Measurements from ENCODE around the gene UBE2K.
"Not testable (repeated sequence)": the region's sequence is repeated elsewhere in the genome, so short reads cannot be mapped to it uniquely, and the experiment has no call there.

Gene UBE2K

DNA sequence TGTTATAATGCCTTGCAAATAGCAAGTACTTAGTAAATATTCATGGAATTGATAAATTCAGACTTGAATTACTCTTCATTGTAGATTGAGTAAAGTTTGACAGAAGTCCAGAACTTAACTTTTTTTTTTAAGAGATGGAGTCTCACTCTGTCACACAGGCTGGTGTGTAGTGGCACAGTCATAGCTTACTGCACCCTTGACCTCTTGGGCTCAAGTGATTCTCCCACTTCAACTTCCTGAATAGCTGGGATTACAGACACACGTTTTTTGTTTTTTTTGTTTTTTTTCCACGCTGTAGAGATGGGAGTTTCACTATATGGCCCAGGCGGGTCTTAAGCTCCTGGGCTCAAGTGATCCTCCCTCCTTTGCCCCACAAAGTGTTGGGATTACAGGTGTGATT, 32.1 kb downstream of the UBE2K start:
- DNase-seq (ENCODE audit: low read depth) = no peak

GRCh38 chr4:39731908-39732307, 34.0 kb downstream of the UBE2K start:
- no peak for DNase-seq (ENCODE audit: low read depth)

GRCh38 chr4:39732728-39733127, 34.8 kb downstream of the UBE2K start:
- DNase-seq (ENCODE audit: low read depth) = peak; percentile 19

DNA sequence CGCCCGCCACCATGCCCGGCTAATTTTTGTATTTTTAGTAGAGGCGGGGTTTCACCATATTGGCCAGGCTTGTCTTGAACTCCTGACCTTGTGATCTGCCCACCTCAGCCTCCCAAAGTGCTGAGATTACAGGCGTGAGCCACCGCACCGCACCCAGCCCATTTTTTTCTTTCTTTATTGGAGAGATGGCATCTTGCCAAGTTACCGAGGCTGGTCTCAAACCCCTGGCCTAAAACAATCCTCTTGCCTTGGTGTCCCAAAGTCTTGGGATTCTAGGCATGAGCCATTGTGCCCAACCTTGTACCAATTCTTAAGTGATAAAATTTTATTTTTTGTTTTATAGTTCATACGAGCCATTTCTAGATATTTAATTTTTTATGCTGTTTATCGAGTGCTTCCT, 41.7 kb downstream of the UBE2K start:
- not testable (repeated sequence) for DNase-seq (ENCODE audit: low read depth)

DNA sequence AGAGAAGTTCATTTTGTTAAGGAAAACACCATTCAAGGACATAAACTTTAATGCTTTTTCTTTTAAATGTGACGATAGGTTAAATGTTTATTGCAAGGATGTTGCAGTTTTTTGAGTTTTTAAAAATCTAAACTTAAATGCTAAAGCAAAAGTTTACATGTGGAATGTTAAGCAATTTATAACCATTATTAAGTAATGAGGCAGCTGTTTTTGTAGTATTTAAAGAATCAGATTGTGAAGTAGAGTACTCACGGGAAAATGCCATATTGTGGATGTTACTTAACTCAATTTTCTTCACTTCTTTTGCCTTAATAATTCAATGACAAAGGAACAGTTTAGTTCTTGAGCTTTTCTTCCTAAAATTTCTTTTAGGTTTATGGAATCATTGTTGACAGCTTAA, 43.5 kb downstream of the UBE2K start:
- DNase-seq (ENCODE audit: low read depth) = no peak

DNA sequence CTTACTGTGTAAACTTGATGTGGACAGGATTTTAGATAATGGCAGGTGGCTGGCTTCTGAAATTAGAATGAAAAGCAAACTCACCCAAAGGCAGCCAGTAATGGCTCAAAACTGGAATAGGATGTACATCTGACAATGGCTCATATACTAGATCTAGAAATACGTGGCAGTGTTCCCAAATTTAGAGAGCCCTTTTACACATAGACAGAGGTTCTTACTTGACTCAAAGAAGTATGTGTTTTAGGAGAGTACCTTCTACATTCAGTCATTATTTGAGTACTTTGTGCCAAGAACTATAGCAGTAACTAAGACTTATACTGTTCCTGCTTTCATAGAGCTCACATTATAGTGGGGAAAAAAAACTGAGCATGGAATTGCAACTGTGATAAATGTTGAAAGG, 48.0 kb downstream of the UBE2K start:
- no peak for DNase-seq (ENCODE audit: low read depth)

DNA sequence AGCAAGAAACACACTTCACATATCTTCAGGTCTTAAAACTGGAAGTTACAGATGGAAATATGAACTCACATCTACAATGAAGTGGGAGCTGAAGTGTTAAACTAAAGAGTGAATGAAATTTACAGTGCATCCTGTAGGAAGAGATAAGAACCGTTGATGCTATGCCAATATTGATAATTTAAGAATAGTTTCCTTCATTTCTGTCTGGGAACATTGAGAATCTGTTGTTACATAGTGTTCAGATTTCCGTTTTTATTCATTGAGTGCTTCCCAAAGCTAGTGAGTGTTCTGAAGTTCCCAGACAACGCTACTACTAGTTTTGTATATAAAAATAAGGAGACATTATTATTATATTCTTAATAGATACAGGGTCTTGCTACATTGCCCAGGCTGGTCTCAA, 52.3 kb downstream of the UBE2K start:
- no peak for DNase-seq (ENCODE audit: low read depth)

GRCh38 chr4:39754309-39754708, 56.4 kb downstream of the UBE2K start:
- no peak for DNase-seq (ENCODE audit: low read depth)

DNA sequence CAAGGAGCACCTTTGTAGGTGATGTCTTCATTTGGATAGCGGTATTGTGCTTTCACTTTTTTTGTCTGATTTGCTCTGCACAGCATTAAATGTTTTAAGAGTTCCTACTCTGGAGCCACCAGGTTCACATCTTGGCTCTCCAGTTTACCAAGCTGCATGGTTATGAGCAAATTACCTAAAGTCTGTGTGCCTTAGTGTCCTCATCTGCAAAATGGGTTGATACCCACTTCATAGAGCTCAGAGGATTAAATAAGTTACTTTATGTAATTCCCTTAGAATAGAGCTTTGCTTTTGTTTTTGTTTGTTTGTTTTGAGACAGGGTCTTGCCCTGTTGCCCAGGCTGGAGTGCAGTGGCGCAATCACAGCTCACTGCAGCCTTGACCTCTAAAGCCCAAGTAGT, 58.2 kb downstream of the UBE2K start:
- no peak for DNase-seq (ENCODE audit: low read depth)

- DNase-seq (ENCODE audit: low read depth) = no peak
These were observed 60.2 kb downstream of the UBE2K start for GRCh38 chr4:39758176-39758575.

DNA sequence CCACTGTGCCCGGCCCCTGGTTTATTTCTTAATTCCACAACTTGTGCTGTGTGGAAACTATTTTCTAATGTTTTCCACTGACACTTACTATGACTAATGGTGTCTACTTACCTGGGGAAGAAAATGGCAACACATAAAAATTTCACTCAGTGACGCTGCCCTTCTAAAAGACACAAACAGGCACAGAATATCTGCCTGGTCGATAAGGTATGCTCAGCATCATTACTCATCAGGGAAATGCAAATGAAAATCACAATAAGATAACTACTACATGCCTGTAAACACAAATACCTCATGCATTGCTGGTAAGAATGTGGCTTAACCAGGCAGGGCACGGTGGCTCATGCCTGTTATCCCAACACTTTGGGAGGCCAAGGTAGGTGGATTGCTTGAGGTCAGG, 61.6 kb downstream of the UBE2K start:
- DNase-seq (ENCODE audit: low read depth) = no peak

- no peak for DNase-seq (ENCODE audit: low read depth)
These were observed 63.2 kb downstream of the UBE2K start for GRCh38 chr4:39761005-39761667.

DNA sequence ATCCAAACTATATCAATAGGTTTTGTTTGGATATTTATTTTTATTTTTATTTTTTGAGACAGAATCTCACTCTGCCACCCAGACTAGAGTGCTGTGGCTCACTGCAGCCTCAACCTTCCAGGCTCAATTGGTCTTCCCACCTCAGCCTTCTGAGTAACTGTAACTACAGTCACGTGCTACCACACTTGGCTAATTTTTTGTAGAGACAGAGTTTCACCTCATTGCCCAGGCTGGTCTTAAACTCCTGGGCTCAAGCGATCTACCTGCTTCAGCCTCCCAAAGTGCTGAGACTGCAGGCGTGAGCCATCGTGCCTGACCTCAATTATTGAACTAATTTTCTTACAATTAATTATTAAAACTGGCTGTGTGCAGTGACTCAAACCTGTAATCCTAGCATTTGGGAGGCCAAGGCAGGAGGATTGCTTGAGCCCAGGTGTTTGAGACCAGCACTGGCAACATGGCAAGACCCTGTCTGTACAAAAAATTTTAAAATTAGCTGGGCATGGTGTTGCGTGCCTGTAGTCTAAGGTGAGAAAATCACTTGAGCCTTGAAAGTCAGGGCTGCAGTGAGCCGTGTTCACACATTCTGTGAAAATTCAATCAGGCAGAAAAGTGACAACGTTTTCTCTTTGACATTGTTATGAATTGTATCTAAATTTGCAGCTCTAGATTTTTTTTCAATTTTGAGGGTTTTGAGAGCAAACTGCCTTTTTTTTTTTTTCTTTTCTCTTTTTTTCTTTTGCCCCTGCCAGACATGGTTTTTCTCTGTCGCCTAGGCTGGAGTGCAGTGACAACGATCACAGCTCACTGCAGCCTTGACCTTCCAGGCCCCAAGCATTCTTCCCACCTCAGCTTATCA, 66.0 kb downstream of the UBE2K start:
- DNase-seq (ENCODE audit: low read depth) = no peak

- DNase-seq (ENCODE audit: low read depth) = no peak
These were observed 72.1 kb downstream of the UBE2K start for GRCh38 chr4:39770005-39770404.

DNA sequence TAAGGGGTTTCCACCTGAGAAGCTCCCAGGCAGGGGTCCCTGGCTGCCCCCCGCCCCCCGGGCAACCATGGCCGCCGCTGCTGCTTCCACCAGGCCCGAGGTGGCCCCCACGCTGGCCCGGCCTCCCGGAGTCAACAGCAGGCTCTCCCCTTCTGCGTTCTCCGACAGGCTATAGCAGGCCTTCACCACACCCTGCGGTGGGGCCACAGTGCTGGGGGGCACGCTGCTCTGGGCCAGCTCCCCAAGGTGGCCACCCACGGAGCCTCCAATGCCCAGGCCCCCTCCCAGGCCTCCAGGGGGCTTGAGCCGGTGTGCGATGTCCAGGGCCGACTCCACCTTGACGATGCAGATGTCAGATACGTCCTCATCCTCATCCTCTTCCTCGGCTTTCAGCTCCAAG, 72.5 kb downstream of the UBE2K start:
- no peak for DNase-seq (ENCODE audit: low read depth)

- no peak for DNase-seq (ENCODE audit: low read depth)
These were observed 73.2 kb downstream of the UBE2K start for GRCh38 chr4:39770969-39771724.

DNA sequence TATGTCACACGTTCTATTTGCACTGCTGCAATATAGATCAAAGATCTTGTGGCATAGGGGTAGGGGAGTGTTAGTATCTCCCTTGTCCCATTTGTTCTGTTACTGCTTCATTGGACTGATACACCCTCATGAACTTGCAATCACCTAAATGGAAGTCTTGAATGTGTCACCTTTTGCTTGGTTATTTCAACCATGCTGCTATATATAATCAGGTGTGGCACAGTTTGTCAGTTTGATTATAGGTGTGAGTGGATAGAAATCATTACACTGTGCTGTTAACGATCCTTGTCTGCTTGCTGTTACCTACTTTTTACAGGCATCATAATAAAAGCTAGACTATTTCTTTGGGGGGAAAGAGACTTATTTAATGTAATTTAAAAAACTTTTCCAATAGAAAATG, 84.1 kb downstream of the UBE2K start:
- DNase-seq (ENCODE audit: low read depth) = not testable (repeated sequence)

DNA sequence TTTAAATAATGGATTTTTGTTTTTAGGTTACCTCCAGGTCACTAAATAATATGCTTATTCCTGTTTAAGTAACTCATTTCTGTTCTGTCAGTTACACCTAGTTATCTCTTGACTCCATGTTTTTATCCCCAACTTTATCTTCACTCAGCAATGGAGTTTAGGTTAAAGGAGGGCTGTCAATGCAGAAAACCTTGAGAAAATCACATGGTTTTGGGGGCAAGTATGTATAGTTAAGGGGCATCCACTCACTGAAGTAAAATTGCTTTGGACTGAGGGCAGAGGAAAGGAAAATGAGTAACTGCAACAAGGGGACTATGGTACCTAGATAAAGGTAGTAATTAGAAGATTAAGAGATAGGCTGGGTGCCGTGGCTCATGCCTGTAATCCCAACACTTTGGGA, 87.1 kb downstream of the UBE2K start:
- no peak for DNase-seq (ENCODE audit: low read depth)

- no peak for DNase-seq (ENCODE audit: low read depth)
These were observed 88.9 kb downstream of the UBE2K start for GRCh38 chr4:39786838-39787237.

- DNase-seq (ENCODE audit: low read depth) = no peak
These were observed 94.2 kb downstream of the UBE2K start for GRCh38 chr4:39792128-39792527.

- DNase-seq (ENCODE audit: low read depth) = no peak
These were observed 94.6 kb downstream of the UBE2K start for GRCh38 chr4:39792529-39792928.

GRCh38 chr4:39792976-39793375, 95.0 kb downstream of the UBE2K start:
- not testable (repeated sequence) for DNase-seq (ENCODE audit: low read depth)

- DNase-seq (ENCODE audit: low read depth) = no peak
These were observed 104.1 kb downstream of the UBE2K start for GRCh38 chr4:39802005-39802404.
